ENCODE results near the gene VWA5B2.
"Not testable (repeated sequence)": the region's sequence is repeated elsewhere in the genome, so short reads cannot be mapped to it uniquely, and the experiment has no call there.

VWA5B2 gene

GRCh38 chr3:184242297-184242685, 12.9 kb downstream of the VWA5B2 start:
- no peak for DNase-seq (ENCODE audit: low spot score)

DNA sequence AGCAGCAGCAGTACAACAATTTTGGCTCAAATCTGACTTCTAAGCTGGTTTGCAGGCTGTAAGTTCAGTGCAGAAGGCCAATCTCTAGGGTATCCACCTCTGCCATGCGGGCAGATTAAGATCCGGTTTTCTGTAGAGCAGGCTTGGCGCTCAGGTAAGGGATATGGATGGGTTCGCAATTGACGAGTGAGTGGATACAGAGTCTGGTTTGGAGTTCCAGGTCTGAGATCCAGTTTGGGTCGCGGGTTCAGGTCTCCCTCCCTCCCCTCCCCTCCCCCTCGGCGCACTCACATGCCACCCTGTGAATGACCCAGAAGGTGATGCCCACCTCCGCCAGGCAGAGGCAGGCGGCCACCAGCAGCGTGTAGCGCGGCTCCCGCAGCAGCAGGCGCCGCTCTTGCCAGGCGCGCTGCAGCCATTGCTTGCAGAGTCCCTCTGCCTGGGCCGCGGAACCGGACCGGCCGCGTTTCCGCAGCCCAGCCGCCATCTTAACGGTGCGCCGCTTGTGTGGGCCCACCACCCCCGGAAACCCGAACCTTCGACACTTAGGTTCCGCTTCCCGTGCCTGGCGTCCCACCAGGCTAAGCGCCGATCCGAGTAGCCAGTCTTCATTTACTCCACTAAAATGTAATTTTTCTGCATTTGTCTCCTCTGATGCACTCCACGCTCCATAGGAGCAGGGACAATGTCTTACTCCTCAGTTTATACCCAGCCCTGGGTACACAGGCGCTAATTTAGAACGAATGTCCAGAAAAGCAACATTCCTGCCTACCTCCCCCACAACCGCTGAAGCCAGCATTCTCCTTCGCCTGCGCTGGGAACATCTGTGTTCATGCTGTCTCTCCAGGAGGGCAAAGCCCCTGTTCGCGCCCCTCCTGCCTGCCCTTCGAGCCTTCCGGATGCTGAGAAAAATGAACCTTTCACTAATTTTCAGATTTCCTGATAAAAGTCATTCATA, 19.3 kb downstream of the VWA5B2 start, which contains the start of gene ALG3:
Gene ALG3, minus strand, starts transcription at position 509 of the 958 bp plus-strand sequence. Its CDS starts 22 bp downstream, at position 487.
- peak; percentile 91 for DNase-seq (ENCODE audit: low spot score)

GRCh38 chr3:184249412-184250166, 20.2 kb downstream of the VWA5B2 start, which contains the start of gene EEF1AKMT4:
TSS of gene EEF1AKMT4 (plus strand) at chr3:184249672. CDS start at chr3:184249695, 23 bp downstream.
- DNase-seq (ENCODE audit: low spot score) = peak; percentile 97

- peak; percentile 89 for DNase-seq (ENCODE audit: low spot score)
Observed at GRCh38 chr3:184250167-184250828, 20.9 kb downstream of the VWA5B2 start.

- DNase-seq (ENCODE audit: low spot score) = no peak
Observed at GRCh38 chr3:184255291-184256039, 26.1 kb downstream of the VWA5B2 start.

GRCh38 chr3:184257083-184257915, 27.9 kb downstream of the VWA5B2 start:
- DNase-seq (ENCODE audit: low spot score) = no peak

DNA sequence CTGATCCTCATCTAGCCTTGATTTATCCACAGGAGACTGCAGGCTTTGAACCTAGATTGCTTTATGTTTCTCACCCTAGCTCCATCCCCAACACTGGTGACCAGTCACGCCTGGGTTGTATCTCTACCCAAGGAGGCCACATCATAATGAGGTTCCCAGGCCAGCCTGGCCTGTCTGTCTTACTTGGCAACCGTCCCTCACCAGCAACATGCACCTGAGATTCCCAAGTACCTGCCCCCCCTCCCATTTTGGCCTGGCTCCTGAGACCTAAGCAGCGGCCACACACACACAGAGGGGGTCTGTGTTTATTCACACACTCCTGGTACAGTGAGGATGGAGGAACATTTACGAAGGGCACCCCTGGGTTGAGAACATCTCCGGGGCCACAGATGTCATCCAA, 29.5 kb downstream of the VWA5B2 start:
- DNase-seq (ENCODE audit: low spot score) = no peak

GRCh38 chr3:184259396-184259877, 30.1 kb downstream of the VWA5B2 start:
- DNase-seq (ENCODE audit: low spot score) = no peak

GRCh38 chr3:184259878-184260723, 30.7 kb downstream of the VWA5B2 start:
- DNase-seq (ENCODE audit: low spot score) = peak; percentile 87

DNA sequence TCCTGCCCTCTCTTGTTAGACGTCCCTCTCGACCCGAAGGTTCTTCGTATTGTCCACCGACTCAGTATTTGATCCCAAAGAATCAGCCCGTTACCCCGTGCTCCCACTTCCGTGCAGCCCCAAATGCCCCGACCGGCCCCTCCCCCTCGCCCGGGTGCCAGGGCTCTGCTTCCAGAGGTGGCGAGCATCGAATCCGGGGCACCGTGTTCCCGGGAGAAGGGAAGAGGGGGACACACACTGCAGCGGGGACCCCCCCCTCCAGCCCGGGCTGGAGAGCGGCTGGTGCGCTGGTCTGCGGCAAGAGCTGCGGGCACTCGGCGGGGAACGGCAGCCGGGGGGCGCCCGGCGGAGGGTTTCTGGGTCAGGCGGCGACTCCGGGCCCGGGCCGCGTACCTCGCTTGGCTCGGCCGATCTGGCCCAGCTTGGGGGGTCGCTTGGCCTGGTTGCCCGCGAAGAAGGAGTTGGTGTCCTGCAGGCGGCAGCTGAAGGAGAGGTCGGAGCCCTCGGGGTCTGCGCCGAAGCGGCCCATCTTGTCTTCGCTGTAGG, 31.4 kb downstream of the VWA5B2 start:
- peak; percentile 30 for DNase-seq (ENCODE audit: low spot score)

DNA sequence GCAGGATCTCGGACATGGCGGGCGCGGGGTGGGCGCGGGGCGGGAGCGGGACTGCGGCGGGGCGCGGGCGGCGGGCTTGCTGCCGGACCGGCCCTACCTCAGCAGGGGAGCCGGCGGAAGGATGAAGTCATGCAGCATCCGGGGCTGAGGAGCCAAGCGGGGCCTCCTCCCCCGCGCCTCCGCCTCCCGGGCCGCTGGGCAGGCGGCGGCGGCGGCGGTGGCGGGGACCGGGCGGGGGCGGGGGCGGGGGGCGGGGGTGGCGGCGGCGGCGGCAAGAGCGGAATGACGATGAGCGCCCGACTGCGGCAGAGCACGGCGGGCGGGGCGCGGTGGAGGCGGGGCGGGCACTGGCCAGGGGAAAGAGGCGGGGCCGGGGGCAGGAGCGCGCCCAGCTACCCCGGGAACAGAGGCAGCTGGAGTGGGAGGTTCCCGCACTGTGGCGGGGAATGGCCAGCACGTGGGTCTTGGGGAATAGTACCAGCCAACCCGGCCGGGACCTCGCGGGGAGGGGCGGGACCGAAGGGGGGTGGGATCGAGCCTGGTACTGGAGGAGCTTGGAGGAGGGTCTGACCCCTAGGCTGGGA, 32.0 kb downstream of the VWA5B2 start, which contains the start of gene CAMK2N2:
Gene CAMK2N2, minus strand, starts transcription at position 284 of the 584 bp plus-strand sequence. Its CDS starts 268 bp downstream, at position 16.
- DNase-seq (ENCODE audit: low spot score) = peak; percentile 89

DNA sequence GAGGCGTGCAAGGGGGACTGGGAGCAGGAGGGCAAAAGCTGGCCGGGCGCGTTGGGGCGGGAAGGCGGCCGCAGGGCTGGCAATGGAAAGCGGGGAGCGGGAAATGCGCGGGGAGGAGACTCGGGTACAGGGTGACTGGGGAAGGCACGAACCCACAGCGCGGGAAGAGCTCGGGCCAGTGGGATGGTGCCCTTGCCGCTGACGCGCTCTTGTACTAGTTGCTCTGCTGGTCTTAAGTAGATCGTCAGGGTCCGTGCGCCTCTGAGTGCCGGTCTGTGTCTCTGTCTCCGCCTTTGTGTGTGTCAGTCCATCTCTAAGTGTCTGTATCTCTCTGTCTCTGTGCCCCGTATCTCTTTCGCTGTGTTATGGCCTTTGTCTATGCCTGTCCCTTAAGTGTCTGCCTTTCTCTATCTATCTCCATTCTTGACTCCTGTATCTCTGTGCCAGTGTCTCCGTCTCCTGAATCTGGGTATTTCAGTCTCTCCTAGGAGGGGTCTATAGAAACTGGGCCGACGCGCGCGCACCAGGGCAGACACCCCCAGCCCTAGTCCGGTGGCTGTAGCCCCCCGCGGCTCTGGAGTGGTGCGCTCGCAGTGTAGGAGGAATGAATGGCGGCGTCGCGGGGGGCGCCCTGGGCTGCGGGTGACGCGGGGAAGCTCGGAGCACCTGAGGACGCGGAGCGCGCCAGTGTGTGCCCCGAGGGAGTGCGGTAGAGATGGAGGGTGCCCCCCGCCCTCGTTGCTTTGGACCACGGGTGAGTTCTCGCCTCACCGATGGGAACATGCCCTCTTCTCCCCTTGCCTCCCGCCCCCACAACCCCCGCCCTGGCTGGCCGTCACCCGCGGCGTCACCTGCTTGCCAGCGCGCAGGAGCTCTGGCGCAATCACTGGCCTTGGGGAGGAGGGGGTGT, 32.7 kb downstream of the VWA5B2 start:
- peak; percentile 71 for DNase-seq (ENCODE audit: low spot score)

- no peak for DNase-seq (ENCODE audit: low spot score)
Observed at GRCh38 chr3:184262764-184263179, 33.4 kb downstream of the VWA5B2 start.

- DNase-seq (ENCODE audit: low spot score) = not testable (repeated sequence)
Observed at GRCh38 chr3:184267249-184267648, 37.9 kb downstream of the VWA5B2 start.

DNA sequence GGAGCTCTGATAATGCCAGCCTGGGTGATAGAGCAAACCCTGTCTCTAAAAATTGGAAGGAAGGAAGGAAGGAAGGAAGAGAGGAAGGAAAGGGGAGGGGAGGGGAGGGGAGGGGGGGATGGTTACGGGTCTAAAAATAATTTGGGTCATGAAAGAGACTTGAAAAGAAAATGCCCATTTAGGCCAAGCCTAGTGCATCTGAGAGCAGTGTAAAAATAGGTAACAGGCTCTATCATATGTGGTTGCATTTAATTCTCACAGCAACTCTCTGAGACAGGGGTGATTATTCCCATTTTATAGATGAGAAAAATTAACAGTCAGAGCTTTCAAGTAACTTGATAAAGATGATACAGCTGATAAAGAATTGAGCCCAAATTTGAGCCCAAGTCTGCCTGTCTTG, 42.9 kb downstream of the VWA5B2 start:
- no peak for DNase-seq (ENCODE audit: low spot score)

GRCh38 chr3:184275381-184275701, 46.0 kb downstream of the VWA5B2 start:
- DNase-seq (ENCODE audit: low spot score) = no peak

Data from AG08396 (cell line).